Fibroblast of skin of right biceps (primary cell): ENCODE measurements around the gene ZNF205.
A peak's percentile ranks its signal among the peaks of the same experiment; 100 is the strongest.

Source experiments
- DNase-seq: peaks from one replicate; pipeline ENCODE4 v3.0.0-alpha.2; 2013

The ZNF205 gene

GRCh38 chr16:3106205-3106928 lies 6.0 kb upstream of the ZNF205 start:
- peak; percentile 93 for DNase-seq

- DNase-seq, result no peak
These were observed 642 bp downstream of the ZNF205 start for GRCh38 chr16:3112881-3113574.

DNA sequence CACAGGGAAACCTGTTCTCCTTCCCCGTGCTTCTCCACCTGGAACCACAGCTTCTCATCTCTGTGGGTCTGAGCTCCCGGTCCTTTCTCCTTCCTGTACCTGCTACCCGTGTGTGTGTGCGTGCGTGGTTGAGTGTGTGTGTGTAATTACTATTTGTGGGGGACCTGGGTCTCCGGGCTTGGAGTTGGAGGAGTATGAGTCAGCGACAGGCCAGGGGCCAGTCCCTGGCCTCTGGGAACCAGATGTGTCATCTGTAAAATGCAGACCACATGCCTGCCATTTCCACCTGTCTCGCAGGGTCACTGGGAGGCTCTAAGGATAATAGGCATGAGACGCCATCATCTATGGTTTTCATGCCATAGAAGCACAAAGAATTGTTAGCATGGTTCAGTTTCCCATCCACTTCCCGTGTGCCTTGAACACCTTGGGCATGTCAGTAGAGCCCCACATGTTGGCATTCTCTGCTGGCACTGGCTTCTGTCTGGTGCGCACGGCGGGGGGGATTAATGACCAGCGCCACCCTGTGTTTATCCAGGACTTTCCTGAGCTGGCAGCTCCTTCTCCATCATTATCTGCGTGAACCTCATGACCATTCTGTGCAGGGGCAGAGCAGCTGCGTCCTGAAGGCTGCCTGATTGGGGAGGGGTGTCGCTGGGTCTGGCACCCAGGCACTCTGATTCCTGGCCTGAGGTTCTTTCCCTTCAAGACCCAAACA lies 1.5 kb downstream of the ZNF205 start:
- no peak for DNase-seq

DNA sequence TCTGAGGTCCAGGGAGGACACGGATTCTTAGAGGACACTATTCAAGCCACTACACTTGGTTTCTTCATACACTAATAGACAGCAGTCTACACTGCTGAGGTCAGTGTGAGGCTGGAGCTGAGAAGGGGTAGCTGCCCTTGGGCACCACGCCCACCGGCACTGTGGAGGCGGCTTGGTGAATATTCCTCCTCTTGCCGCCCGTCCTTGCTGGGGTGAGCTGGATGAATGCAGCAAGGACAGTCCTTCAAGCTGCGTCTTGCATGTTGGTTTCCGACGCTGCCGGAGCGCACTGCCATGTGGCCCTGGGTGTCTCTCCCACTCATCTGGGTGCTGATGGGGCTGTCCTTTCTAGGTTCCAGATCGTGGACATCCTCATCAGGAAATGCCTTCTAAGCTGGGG lies 2.6 kb downstream of the ZNF205 start:
- no peak for DNase-seq

GRCh38 chr16:3115561-3115960 lies 3.2 kb downstream of the ZNF205 start:
- DNase-seq, result no peak

GRCh38 chr16:3118204-3118790 lies 5.9 kb downstream of the ZNF205 start:
- DNase-seq, result no peak

DNA sequence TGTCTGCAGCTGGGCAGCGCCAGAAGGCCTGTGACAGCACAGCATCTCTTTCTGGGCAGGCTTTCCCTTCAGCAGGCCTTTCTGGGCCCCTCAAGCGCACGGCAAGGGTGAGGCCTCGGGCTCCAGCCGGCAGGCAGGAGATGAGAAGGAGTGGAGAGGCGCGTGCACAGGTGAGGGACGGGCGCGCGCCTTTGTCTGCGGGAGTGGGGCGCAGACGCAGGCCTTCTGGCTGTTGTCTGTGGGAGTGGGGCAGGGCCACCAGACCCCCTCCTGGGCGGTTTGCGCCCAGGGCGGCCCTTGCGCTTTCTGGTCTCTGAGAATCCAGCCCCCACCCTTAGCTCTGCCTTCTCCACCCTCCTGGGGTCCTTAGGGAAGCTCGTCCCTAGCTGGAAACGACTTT lies 6.5 kb downstream of the ZNF205 start:
- no peak for DNase-seq

- DNase-seq, result no peak
These were observed 6.9 kb downstream of the ZNF205 start for GRCh38 chr16:3119286-3119685.

DNA sequence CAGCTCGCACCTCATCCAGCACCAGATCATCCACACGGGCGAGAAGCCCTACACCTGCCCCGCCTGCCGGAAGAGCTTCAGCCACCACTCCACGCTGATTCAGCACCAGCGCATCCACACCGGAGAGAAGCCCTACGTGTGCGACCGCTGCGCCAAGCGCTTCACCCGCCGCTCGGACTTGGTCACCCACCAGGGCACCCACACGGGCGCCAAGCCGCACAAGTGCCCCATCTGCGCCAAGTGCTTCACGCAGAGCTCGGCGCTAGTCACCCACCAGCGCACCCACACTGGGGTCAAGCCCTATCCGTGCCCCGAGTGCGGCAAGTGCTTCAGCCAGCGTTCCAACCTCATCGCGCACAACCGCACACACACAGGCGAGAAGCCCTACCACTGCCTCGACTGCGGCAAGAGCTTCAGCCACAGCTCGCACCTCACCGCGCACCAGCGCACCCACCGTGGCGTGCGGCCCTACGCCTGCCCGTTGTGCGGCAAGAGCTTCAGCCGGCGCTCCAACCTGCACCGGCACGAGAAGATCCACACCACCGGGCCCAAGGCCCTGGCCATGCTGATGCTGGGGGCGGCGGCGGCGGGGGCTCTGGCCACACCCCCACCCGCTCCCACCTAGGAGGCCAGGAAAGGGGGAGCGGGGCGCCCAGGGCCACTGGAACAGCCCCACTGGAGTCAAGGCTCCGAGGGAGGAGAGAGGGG lies 7.5 kb downstream of the ZNF205 start:
- no peak for DNase-seq

DNA sequence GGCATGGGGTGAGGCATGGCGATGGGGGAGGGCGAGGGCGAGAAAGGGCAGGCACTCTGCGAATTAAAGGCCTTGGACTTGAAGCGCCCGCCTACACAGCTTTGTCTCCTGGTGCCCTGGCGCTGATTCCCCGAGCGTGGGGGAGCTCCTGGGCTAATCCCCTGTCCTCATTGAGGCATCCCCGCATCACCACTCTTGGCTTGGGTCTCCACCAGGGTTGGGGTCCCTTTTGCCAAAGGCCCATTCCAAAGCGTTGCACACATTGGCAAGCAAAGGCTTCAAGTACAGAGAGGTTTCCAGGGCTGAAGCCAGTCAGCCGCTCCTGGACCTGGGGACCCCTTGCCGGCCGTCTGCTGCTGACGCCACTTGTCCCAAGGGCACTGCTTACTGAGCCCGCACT lies 8.0 kb downstream of the ZNF205 start:
- DNase-seq, result no peak

- no peak for DNase-seq
These were observed 9.6 kb downstream of the ZNF205 start for GRCh38 chr16:3121851-3122467.

DNA sequence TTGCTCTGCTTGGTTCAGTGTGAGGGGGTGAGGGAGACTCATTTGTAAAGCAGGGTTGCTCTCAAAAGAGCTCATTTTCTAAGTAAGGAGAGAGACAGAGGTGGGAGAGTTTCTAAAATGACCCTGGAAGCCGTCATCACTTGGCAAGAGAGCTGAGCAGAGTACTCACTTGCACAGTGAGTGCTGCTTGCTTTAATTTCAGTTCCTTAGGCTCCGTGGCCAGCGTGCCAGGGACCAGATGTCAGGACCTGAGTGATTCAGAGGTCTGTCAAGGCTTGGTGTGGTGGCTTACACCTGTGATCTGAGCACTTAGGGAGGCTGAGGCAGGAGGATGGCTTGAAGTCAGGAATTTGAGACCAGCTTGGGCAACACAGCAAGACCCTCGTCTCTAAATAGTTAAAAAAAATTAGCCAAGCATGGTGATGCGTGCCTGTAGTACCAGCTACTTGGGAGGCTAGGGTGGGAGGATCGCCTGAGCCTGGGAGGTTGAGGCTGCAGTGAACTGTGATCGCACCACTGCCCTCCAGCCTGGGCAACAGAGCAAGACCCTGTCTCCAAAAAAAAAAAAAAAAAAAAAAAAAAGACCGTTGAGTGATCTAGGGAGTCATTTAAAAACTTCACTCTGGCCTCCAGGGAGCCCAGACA lies 10.7 kb downstream of the ZNF205 start:
- no peak for DNase-seq

DNA sequence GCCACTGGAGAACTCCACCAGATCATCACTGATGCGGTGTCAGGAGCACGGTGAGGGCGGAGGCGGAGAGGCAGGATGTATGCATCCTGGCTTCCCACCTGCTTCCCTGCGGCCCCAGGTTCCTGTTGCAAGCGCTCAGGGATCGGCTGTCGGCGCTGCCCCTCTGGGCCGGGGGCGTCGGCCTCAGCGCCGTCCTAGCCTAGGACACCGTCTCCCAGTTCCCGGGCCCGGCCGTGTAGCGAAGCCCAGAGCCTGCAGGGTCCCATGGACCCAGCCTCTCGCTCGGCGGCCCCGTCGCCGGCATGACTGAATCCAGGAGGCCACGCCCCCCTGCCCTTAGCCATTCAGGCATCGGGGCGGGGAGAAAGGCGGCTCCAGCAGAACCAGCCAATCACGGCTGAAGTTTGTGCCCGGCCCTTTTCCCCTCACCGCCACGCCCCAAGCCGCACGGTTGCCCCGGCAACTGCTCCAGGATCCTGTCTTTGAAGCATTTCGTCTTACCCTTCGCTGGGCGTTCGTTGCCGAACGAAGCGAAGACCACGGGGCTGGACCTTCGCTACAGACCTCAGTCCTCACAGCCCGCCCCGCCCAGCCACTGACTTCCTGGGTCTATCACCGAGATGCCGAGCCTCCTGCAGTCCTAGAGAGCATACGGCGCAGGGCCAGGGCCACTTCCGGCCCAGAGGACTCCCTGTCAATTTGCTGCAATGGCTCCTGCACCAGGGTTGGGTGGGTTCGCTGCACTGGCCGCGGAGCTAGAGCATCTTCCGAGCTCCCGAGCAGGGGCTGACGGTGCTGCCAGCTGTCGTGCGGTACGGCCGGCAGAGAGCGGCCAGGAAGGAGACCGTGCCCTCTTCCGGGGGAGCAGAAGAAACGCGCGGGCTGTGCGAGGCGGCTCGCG lies 11.8 kb downstream of the ZNF205 start:
- DNase-seq, result peak; percentile 93

DNA sequence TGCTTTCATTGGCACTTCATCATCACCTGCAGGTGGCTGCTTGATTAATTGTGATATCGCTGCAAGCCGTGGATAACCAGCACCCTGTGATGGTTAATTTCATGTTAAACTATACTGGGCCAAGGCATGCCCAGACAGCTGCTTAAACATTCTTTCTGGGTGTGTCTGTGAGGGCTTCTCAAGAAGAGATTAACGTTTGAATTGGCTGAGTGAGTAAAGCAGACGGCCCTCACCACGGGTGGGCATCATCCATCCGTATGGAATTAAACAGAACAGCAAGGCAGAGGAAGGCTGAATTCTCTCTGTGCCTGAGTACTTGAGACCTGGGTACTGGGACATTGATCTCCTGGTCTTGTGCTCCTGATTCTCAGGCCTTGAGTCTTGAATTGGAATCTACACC lies 15.4 kb downstream of the ZNF205 start:
- DNase-seq, result no peak

- peak; percentile 81 for DNase-seq
These were observed 17.0 kb downstream of the ZNF205 start for GRCh38 chr16:3129137-3130131.

- peak; percentile 26 for DNase-seq
These were observed 19.5 kb downstream of the ZNF205 start for GRCh38 chr16:3131755-3132377.

DNA sequence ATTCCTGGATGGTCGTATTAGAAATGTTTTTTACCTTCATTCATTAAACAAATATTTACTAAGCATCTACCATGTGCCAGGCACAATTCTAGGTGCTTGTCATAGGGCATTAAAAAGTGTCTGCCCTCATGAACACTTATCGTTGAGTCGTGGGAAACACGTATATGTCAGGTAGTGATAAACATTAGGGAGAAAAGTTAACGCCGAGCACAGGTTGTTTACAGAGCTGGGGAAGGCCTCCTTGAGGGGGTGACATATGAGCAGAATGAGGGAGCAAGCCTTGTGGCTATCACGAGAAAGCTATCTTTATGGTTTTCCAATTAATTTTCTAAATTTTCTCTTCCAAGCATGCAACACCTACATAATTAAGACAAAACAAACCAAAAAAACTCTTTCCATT lies 21.5 kb downstream of the ZNF205 start:
- DNase-seq, result no peak

DNA sequence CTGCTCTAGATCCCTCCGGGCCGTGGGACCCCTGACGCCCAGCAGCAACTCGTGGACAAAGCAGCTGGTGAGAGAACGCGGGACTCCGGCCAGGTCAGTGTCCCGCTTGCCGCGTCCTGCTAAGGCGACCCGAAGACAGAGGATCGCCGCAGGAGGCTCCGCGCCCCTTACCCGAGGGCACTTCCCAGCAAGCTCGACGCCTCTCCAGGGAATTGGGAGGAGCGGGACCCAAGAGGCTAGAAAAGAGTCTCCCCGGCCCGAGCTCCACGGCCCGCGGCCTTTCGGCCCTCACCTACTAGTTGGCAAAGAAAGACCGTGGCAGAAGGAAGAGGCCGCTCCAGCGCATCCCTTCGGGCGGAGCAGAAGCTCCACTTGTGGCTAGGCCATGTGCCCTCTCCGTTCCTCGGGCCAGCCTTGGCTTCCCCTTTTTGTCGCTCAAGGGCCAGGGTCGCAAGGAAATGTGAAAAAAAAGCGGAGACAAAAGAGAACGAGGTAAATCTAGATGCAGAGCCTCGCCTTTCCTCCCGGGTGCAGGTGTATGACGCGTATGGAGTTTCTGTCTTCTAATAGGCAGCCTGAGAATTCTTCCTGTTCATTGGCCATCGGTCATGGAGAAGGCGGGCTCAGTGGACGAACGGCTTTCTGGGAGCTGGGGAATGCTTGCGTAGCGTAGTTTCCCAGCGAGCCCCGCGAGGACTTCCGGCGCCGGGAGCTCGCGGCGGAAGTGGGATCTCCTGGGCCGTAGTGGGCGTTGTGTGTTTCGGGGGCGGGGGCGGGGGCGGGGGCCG lies 22.1 kb downstream of the ZNF205 start, which contains the start of gene ZNF213:
Gene ZNF213 (plus strand): TSS at position 692 of the 788 bp plus-strand sequence. CDS start 2,252 bp downstream, outside the sequence.
- peak; percentile 98 for DNase-seq
